H1 (cell line): ENCODE data around the gene MGAT5B. TPM values are rescaled to one million over a fixed set of nuclear protein-coding genes. Genes with fewer than 3 reads are reported as not detected.

Source experiments
- CTCF ChIA-PET: fragments of 300-600 bp; sonication (Branson Sonifier 250); formaldehyde crosslinking; loops from one replicate; lab custom pipeline; 2021; ENCODE audit not compliant: partially characterized antibody; lab: Charles Lee
- POLR2A ChIA-PET: fragments of 300-600 bp; sonication (Branson Sonifier 250); formaldehyde crosslinking; loops from one replicate; lab custom pipeline; 2021; ENCODE audit warnings: inconsistent platforms; ENCODE audit not compliant: partially characterized antibody; lab: Charles Lee
- DNase-seq, 2 experiments: peaks; one replicate each; pipeline versions ENCODE4 v3.0.0 to v3.0.0-alpha.2; 2010 to 2022; ENCODE audit warnings: low spot score in 2 of 2, low read depth in 1 of 2, mixed read lengths in 1 of 2
- FAIRE-seq: peaks from 2 replicates; lab custom pipeline; 2011; peaks lifted over from hg19 to GRCh38; lab: Jason Lieb, UNC
- H2AFZ ChIP-seq: 2 replicates; pipeline ENCODE4 v1.8.1; 2012; ENCODE audit warnings: low read length, inconsistent platforms
- H2AK5ac ChIP-seq: 2 replicates; pipeline ENCODE4 v1.6.1; 2013; ENCODE audit warnings: low read depth, low read length
- H2BK120ac ChIP-seq: replicated peaks from 2 replicates; pipeline ENCODE3; 2013; ENCODE audit warnings: low read depth, low read length, inconsistent platforms
- H2BK12ac ChIP-seq: 2 replicates; pipeline ENCODE4 v1.6.1; 2013; ENCODE audit warnings: low read depth, low read length
- H2BK15ac ChIP-seq: 2 replicates; pipeline ENCODE4 v1.6.1; 2013; ENCODE audit warnings: low read length
- H2BK20ac ChIP-seq: 2 replicates; pipeline ENCODE4 v1.6.1; 2013; ENCODE audit warnings: low read length
- H2BK5ac ChIP-seq: 2 replicates; pipeline ENCODE4 v1.6.1; 2013; ENCODE audit warnings: low read depth, low read length
- H3K14ac ChIP-seq: 2 replicates; pipeline ENCODE4 v1.6.1; 2013; ENCODE audit warnings: inconsistent platforms; ENCODE audit not compliant: insufficient read length
- H3K18ac ChIP-seq: 2 replicates; pipeline ENCODE4 v1.6.1; 2013; ENCODE audit warnings: low read length; ENCODE audit errors: extremely low read depth
- H3K23ac ChIP-seq: 2 replicates; pipeline ENCODE4 v1.6.1; 2013; ENCODE audit warnings: inconsistent platforms; ENCODE audit not compliant: insufficient read length
- H3K23me2 ChIP-seq: 2 replicates; pipeline ENCODE4 v1.6.1; 2013; ENCODE audit warnings: low read depth, low read length
- H3K27ac ChIP-seq: 2 replicates; pipeline ENCODE4 v1.6.1; 2011; ENCODE audit warnings: low read depth, low read length, inconsistent platforms
- H3K27me3 ChIP-seq, 4 experiments: replicated peaks in 1 of 4; 1 replicate in 1 of 4; 2 replicates in 3 of 4; pipeline versions ENCODE4 v1.6.1 to v1.8.1; 2011 to 2013; ENCODE audit warnings: low read length in 3 of 4, mild to moderate bottlenecking in 3 of 4, inconsistent platforms in 2 of 4, mixed read lengths in 2 of 4, moderate library complexity in 1 of 4; ENCODE audit not compliant: control insufficient read depth in 3 of 4, insufficient read depth in 3 of 4; ENCODE audit errors: extremely low read depth in 1 of 4
- H3K36me3 ChIP-seq, 4 experiments: 2 replicates each; pipeline versions ENCODE4 v1.6.1 to v1.8.1; 2011 to 2013; ENCODE audit warnings: mild to moderate bottlenecking in 4 of 4, low read length in 3 of 4, moderate library complexity in 2 of 4, control low read depth in 1 of 4, inconsistent platforms in 1 of 4; ENCODE audit not compliant: insufficient read depth in 4 of 4, control insufficient read depth in 2 of 4
- H3K4ac ChIP-seq: replicated peaks from 2 replicates; pipeline ENCODE3; 2013; ENCODE audit warnings: low read length, low read depth, mixed read lengths, inconsistent platforms; ENCODE audit not compliant: insufficient read length
- H3K4me1 ChIP-seq, 4 experiments: replicated peaks in 1 of 4; 1 replicate in 1 of 4; 2 replicates in 3 of 4; pipeline versions ENCODE4 v1.6.1 to v1.8.1; 2011 to 2013; ENCODE audit warnings: low read length in 3 of 4, inconsistent platforms in 2 of 4, mixed read lengths in 1 of 4; ENCODE audit not compliant: insufficient read depth in 4 of 4, control insufficient read depth in 3 of 4
- H3K4me2 ChIP-seq, 2 experiments: 2 replicates each; pipeline versions ENCODE4 v1.6.1 to v1.8.1; 2011 to 2013; ENCODE audit warnings: low read depth in 2 of 2, low read length in 2 of 2, control low read depth in 1 of 2, inconsistent platforms in 1 of 2, mild to moderate bottlenecking in 1 of 2; ENCODE audit not compliant: insufficient read depth in 1 of 2
- H3K4me3 ChIP-seq, 4 experiments: fragments of 200-600, 300-600 bp in 1 of 4; sonication (generic), shearing (Covaris generic), sonication (Bioruptor Twin) in 1 of 4; 2 replicates each; pipeline versions ENCODE4 v1.5.1 to v1.8.1; 2011 to 2016; ENCODE audit warnings: low read length in 4 of 4, low read depth in 3 of 4, control low read depth in 2 of 4, inconsistent platforms in 2 of 4, mild to moderate bottlenecking in 2 of 4, mixed read lengths in 1 of 4, moderate library complexity in 1 of 4; ENCODE audit not compliant: insufficient read depth in 2 of 4; ENCODE audit errors: extremely low read depth in 1 of 4
- H3K56ac ChIP-seq: replicated peaks from 2 replicates; pipeline ENCODE3; 2013; ENCODE audit warnings: low read depth, mild to moderate bottlenecking, mixed read lengths, low read length, inconsistent platforms; ENCODE audit not compliant: insufficient read length
- H3K79me1 ChIP-seq: 2 replicates; pipeline ENCODE4 v1.6.1; 2013; ENCODE audit warnings: low read depth, low read length, control low read depth
- H3K79me2 ChIP-seq, 2 experiments: 2 replicates each; pipeline versions ENCODE4 v1.6.1 to v1.8.1; 2012 to 2013; ENCODE audit warnings: low read length in 2 of 2, mild to moderate bottlenecking in 2 of 2, inconsistent platforms in 1 of 2; ENCODE audit not compliant: insufficient read depth in 2 of 2, control insufficient read depth in 1 of 2
- H3K9ac ChIP-seq, 4 experiments: replicated peaks in 1 of 4; 1 replicate in 1 of 4; 2 replicates in 3 of 4; pipeline versions ENCODE4 v1.6.1 to v1.8.1; 2011 to 2013; ENCODE audit warnings: low read depth in 3 of 4, low read length in 3 of 4, control low read depth in 2 of 4, mild to moderate bottlenecking in 2 of 4, moderate library complexity in 2 of 4, inconsistent platforms in 1 of 4; ENCODE audit errors: extremely low read depth in 1 of 4
- H3K9me3 ChIP-seq, 2 experiments: 2 replicates each; pipeline versions ENCODE4 v1.6.1 to v1.8.1; 2012 to 2013; ENCODE audit warnings: mild to moderate bottlenecking in 2 of 2, moderate library complexity in 2 of 2, control low read depth in 1 of 2, inconsistent platforms in 1 of 2, low read depth in 1 of 2, low read length in 1 of 2, mixed read lengths in 1 of 2; ENCODE audit not compliant: insufficient read depth in 2 of 2
- H4K20me1 ChIP-seq, 2 experiments: replicated peaks in 1 of 2; 2 replicates each; pipeline versions ENCODE3 to v1.8.1; 2011 to 2013; ENCODE audit warnings: inconsistent platforms in 2 of 2, low read length in 2 of 2, mild to moderate bottlenecking in 1 of 2; ENCODE audit not compliant: insufficient read depth in 2 of 2, control insufficient read depth in 1 of 2
- H4K5ac ChIP-seq: 2 replicates; pipeline ENCODE4 v1.6.1; 2013; ENCODE audit warnings: low read length, low read depth, mixed read lengths, inconsistent platforms; ENCODE audit not compliant: insufficient read length
- H4K8ac ChIP-seq: 2 replicates; pipeline ENCODE4 v1.8.0; 2013; ENCODE audit warnings: mild to moderate bottlenecking, moderate library complexity, low read length, inconsistent platforms; ENCODE audit not compliant: insufficient read depth; ENCODE audit errors: extremely low read depth
- H4K91ac ChIP-seq: replicated peaks from 2 replicates; pipeline ENCODE3; 2013; ENCODE audit warnings: low read length, mixed read lengths, inconsistent platforms; ENCODE audit not compliant: insufficient read length
- CHD1 ChIP-seq: IDR thresholded peaks from 2 replicates; pipeline ENCODE4 v1.6.1; 2012; ENCODE audit warnings: low read depth, low read length, improper control_type of control experiment
- EGR1 ChIP-seq: IDR thresholded peaks from 2 replicates; pipeline ENCODE4 v1.6.1; 2011; ENCODE audit warnings: low read depth, low read length, borderline replicate concordance
- FOSL1 ChIP-seq: IDR thresholded peaks from 2 replicates; pipeline ENCODE4 v1.6.1; 2011; ENCODE audit warnings: mild to moderate bottlenecking, low read depth, low read length, moderate library complexity; ENCODE audit not compliant: insufficient read depth
- GABPA ChIP-seq: IDR thresholded peaks from 2 replicates; pipeline ENCODE4 v1.6.1; 2011; ENCODE audit warnings: mild to moderate bottlenecking, low read length, moderate library complexity, borderline replicate concordance; ENCODE audit not compliant: insufficient read depth
- GTF2F1 ChIP-seq: IDR thresholded peaks from 2 replicates; pipeline ENCODE4 v1.6.1; 2012; ENCODE audit warnings: low read depth, low read length, improper control_type of control experiment, borderline replicate concordance
- HDAC2 ChIP-seq, 2 experiments: fragments of 300-600 bp in 1 of 2; sonication (generic) in 1 of 2; IDR thresholded peaks; 2 replicates each; pipeline ENCODE4 v1.6.1; 2011 to 2012; ENCODE audit warnings: low read depth in 2 of 2, low read length in 2 of 2, mild to moderate bottlenecking in 2 of 2, moderate library complexity in 2 of 2, borderline replicate concordance in 1 of 2, inconsistent platforms in 1 of 2
- NRF1 ChIP-seq: IDR thresholded peaks from 2 replicates; pipeline ENCODE4 v1.6.1; 2011; ENCODE audit warnings: mild to moderate bottlenecking, low read depth, low read length, improper control_type of control experiment
- POU5F1 ChIP-seq: IDR thresholded peaks from 2 replicates; pipeline ENCODE4 v1.6.1; 2011; ENCODE audit warnings: low read depth, mild to moderate bottlenecking, low read length, moderate library complexity
- RBBP5 ChIP-seq: IDR thresholded peaks from 2 replicates; pipeline ENCODE4 v1.7.1; 2012; ENCODE audit warnings: low read depth, mild to moderate bottlenecking, inconsistent platforms, low read length, moderate library complexity, borderline replicate concordance
- RNF2 ChIP-seq: fragments of 200-900, 300-1000 bp; sonication (generic); IDR thresholded peaks from 2 replicates; pipeline ENCODE4 v1.7.1; 2016; ENCODE audit warnings: borderline replicate concordance, low read depth, mild to moderate bottlenecking, antibody characterized with exemption, low read length; ENCODE audit not compliant: poor library complexity, severe bottlenecking; ENCODE audit errors: missing control alignments
- SAP30 ChIP-seq: fragments of 300-600 bp; sonication (generic); IDR thresholded peaks from 2 replicates; pipeline ENCODE4 v1.7.1; 2012; ENCODE audit warnings: low read length, moderate library complexity, mild to moderate bottlenecking, inconsistent platforms; ENCODE audit not compliant: insufficient read depth, insufficient replicate concordance
- SP4 ChIP-seq: IDR thresholded peaks from 2 replicates; pipeline ENCODE4 v1.6.1; 2012; ENCODE audit warnings: low read length, inconsistent platforms
- TCF12 ChIP-seq: IDR thresholded peaks from 2 replicates; pipeline ENCODE4 v1.6.1; 2011; ENCODE audit warnings: low read depth, mild to moderate bottlenecking, low read length
- WGBS, 2 experiments: shearing (Covaris generic) in 1 of 2; methylation state at CpG; one replicate each; pipeline versions ENCODE4 v1.1.6 to v1.1.7; 2013 to 2015; ENCODE audit warnings: low lambda C conversion rate in 2 of 2, mixed read lengths in 2 of 2, inconsistent platforms in 1 of 2, low coverage in 1 of 2, missing lambda C conversion rate in 1 of 2; ENCODE audit not compliant: insufficient replicate concordance in 2 of 2, insufficient coverage in 1 of 2, insufficient read length in 1 of 2; ENCODE audit errors: extremely low coverage in 1 of 2, missing lambda C conversion rate in 1 of 2; 5-methylcytosine and 5-hydroxymethylcytosine counted together
- polyA plus RNA-seq, 7 experiments: library from polyadenylated mRNA; depleted of rRNA in 3 of 7; stranded (reverse) in 5 of 7; unstranded in 2 of 7; fragments of >200 nt in 5 of 7; fragments of 200-250 nt in 2 of 7; gene quantifications; 1 replicate in 5 of 7; 2 replicates in 1 of 7; 4 replicates in 1 of 7; pipeline versions ENCODE4 v1.2.1 to v1.2.3, GENCODE V29; 2011 to 2013; ENCODE audit warnings: missing spikeins in 2 of 7, mixed read lengths in 2 of 7
- total RNA-seq: library from RNA; stranded (reverse); fragmentation: NEBNext Ultra II Directional; extraction: Animal tissue kit (Norgen Biotek cat#: 25700); gene quantifications from 2 replicates; pipeline ENCODE4 v1.2.1, GENCODE V29; 2021

MGAT5B gene
- total and polyA plus RNA-seq, 2 of the 8 experiments (the other 6 are each of a cell fraction or from before 2014, with no cell fraction given), result 7.9 to 8.2 TPM

- Histone ChIP-seq H2BK5ac (no peak overlapping the region), H2AK5ac (no peak overlapping the region), H3K4me3 (no peak overlapping the region), H3K27me3 (no peaks in the 10 kb centered on the region), H3K36me3 (no peaks in the 10 kb centered on the region; a peak in 2 of 8 replicates), H3K4me1 (peaks cover 0 to 13% (median 4%) of the 10 kb centered on the region in 4 experiments; a peak in 4 of 7 replicates), H3K4me2 (no peak overlapping the region), H2BK15ac (no peak overlapping the region), H3K23me2 (no peaks in the 10 kb centered on the region), H4K8ac (no peak overlapping the region; the same call in 1 of the 2 replicates), H3K23ac (no peak overlapping the region), H3K9ac (no peak overlapping the region), H2BK12ac (no peak overlapping the region), H3K14ac (no peak overlapping the region), H3K79me1 (no peaks in the 10 kb centered on the region), H3K18ac (no peak overlapping the region), H3K79me2 (no peaks in the 10 kb centered on the region), H4K20me1 (no peaks in the 10 kb centered on the region), H3K9me3 (no peaks in the 10 kb centered on the region), H3K4ac (no peak overlapping the region), H4K91ac (no peak overlapping the region), H2AFZ (no peak overlapping the region), H3K56ac (no peak overlapping the region), H4K5ac (no peak overlapping the region), H3K27ac (no peak overlapping the region), H2BK120ac (no peak overlapping the region), H2BK20ac (no peak overlapping the region)
- no peak for FAIRE-seq
- CTCF ChIA-PET, result no interaction called here
- WGBS, 2 experiments, result 74% methylated on average over 10 of the region's 10 CpGs; no CpG with 5 or more reads in 1 of the 2 experiments
- no peak for DNase-seq
- POLR2A ChIA-PET, result interaction anchor here (1.5 kb wide), 1 partner anchor 10 kb away, joined by 5 read pairs; no protein-coding TSS in a partner anchor
- TF ChIP-seq FOSL1 (no peak), EGR1 (no peak), RNF2 (no peak), NRF1 (no peak), POU5F1 (no peak), HDAC2 (IDR thresholded peaks at IDR 0.05; ENCODE audit: borderline replicate concordance in 1 of 2, low read depth in 2 of 2, low read length in 2 of 2) (no peak), SAP30 (no peak), GABPA (no peak), SP4 (no peak), RBBP5 (no peak), GTF2F1 (no peak), TCF12 (no peak), CHD1 (no peak)
These were observed 78.5 kb downstream of the MGAT5B start for GRCh38 chr17:76946772-76947135.
